Type B pancreatic cell (in vitro differentiated cells): ENCODE results near the gene ITSN1. TPM values are rescaled to one million over a fixed set of nuclear protein-coding genes. Genes with fewer than 3 reads are reported as not detected.

Experiments
- DNase-seq: peaks from one replicate; pipeline ENCODE4 v3.0.0; 2021; ENCODE audit warnings: mixed read lengths; ENCODE audit not compliant: unreplicated experiment; ENCODE audit errors: extremely low spot score
- H3K27ac Mint-ChIP-seq: 2 replicates; pipeline ENCODE4 v1.8.0; 2021; ENCODE audit warnings: mild to moderate bottlenecking, mixed read lengths
- H3K27me3 Mint-ChIP-seq: 2 replicates; pipeline ENCODE4 v1.8.0; 2021; ENCODE audit warnings: mixed read lengths
- H3K36me3 Mint-ChIP-seq: 2 replicates; pipeline ENCODE4 v1.8.0; 2021; ENCODE audit warnings: mixed read lengths
- H3K4me1 Mint-ChIP-seq: one replicate; pipeline ENCODE4 v1.8.0; 2021; ENCODE audit warnings: mixed read lengths; ENCODE audit not compliant: unreplicated experiment
- H3K4me3 Mint-ChIP-seq: 2 replicates; pipeline ENCODE4 v1.8.0; 2021; ENCODE audit warnings: mild to moderate bottlenecking, mixed read lengths
- H3K9me3 Mint-ChIP-seq: 2 replicates; pipeline ENCODE4 v1.8.0; 2021; ENCODE audit warnings: mixed read lengths
- total RNA-seq: library from RNA; stranded (reverse); gene quantifications from 2 replicates; pipeline ENCODE4 v1.2.1, GENCODE V29; 2021; ENCODE audit warnings: low replicate concordance
- TF ChIP-seq, protein P1 (sequence below): fragments of 200-600 bp; sonication (generic); conservative IDR thresholded peaks from 2 replicates; pipeline ENCODE4 v1.5.0; 2021; ENCODE audit warnings: antibody characterized with exemption, mild to moderate bottlenecking

Gene ITSN1
- total RNA-seq, 1 donor from 2014 or later = 89.1 TPM

DNA sequence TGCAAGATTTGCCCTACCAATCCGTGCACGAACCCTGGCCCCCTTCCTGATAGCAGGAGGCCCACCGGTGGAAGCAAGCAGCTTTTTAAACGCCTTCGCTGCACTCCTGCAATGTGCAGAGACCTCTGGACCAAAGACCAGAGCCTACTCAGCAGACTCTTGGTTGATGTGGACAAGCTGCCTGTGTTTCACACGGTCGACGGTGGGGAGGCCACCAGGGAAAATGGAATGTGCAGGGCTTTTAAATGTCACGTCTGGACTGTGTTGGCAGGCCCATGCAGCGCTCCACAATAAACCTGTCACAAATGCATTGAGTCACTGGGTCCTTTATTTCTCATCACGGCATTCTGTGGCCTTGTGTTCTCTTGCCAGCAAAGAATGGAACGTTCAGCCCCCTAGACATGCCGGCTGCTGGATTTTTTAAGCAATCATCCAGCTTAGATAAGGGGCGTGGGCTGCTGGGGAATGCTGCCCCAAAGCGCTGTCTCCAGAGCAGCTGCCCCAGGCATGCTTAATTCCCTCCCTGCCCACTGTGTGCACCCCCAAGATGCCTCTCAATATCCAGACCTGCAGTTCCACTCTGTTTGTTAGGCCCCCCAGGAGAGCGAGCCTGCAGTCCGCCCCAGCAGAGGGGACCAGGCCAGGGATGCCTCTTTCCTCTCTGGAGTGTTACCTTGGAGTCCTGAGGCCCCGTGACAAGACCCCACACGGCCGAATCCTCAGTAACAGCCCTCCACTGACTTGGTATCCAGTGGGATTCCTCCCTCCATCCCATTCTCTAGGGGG lies 202.0 kb downstream of the ITSN1 start:
- TF ChIP-seq, protein P1, sequence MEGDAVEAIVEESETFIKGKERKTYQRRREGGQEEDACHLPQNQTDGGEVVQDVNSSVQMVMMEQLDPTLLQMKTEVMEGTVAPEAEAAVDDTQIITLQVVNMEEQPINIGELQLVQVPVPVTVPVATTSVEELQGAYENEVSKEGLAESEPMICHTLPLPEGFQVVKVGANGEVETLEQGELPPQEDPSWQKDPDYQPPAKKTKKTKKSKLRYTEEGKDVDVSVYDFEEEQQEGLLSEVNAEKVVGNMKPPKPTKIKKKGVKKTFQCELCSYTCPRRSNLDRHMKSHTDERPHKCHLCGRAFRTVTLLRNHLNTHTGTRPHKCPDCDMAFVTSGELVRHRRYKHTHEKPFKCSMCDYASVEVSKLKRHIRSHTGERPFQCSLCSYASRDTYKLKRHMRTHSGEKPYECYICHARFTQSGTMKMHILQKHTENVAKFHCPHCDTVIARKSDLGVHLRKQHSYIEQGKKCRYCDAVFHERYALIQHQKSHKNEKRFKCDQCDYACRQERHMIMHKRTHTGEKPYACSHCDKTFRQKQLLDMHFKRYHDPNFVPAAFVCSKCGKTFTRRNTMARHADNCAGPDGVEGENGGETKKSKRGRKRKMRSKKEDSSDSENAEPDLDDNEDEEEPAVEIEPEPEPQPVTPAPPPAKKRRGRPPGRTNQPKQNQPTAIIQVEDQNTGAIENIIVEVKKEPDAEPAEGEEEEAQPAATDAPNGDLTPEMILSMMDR = no peak
- Mint-ChIP-seq H3K27me3 (no peaks in the 10 kb centered on the region), H3K27ac (peak overlapping the region; percentile 60), H3K4me3 (no peak overlapping the region), H3K36me3 (peaks cover 10% of the 10 kb centered on the region), H3K4me1 (peaks cover 28% of the 10 kb centered on the region), H3K9me3 (no peaks in the 10 kb centered on the region)
- DNase-seq = no peak

DNA sequence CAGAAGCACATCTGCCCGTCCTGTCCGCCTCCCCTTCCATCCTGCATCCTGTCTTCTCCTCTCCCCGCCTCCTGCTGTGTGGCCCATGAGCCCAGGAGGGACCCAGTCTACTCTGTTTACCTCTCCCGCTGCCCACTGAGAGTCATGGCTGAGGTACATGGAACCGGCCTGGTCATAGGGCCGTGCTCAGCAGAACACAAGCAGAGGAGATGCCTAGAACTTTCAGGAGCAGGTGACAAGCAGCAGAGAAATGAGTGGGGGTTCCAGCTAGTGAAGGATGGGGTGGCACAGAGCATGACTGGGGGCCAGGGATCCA lies 202.5 kb downstream of the ITSN1 start:
- H3K4me3 Mint-ChIP-seq = no peak overlapping the region
- no peaks in the 10 kb centered on the region for H3K9me3 Mint-ChIP-seq
- TF ChIP-seq, protein P1 = no peak
- H3K36me3 Mint-ChIP-seq = peaks cover 7% of the 10 kb centered on the region
- H3K27me3 Mint-ChIP-seq = no peaks in the 10 kb centered on the region
- DNase-seq = no peak
- peak overlapping the region; percentile 60 for H3K27ac Mint-ChIP-seq
- peaks cover 28% of the 10 kb centered on the region for H3K4me1 Mint-ChIP-seq

DNA sequence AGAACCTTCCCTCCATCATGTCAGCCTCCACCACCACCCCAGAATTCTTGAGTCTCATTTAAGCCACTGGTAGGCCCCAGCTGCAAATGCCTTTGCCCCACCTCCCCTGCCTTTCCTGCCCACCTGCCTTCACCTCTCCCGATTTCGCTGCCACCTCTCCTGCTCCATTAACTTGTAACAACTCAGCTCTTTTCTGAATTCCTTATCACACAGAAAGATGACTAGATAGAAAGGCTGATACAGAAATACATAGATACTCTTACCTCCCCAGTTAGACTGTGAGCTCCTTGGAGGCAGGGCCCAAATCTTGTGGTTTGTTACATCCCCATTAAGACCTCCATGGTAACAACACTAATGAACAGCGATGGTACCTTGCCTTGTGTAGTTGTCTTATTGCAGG lies 203.8 kb downstream of the ITSN1 start:
- TF ChIP-seq, protein P1 = no peak
- no peaks in the 10 kb centered on the region for H3K27me3 Mint-ChIP-seq

DNA sequence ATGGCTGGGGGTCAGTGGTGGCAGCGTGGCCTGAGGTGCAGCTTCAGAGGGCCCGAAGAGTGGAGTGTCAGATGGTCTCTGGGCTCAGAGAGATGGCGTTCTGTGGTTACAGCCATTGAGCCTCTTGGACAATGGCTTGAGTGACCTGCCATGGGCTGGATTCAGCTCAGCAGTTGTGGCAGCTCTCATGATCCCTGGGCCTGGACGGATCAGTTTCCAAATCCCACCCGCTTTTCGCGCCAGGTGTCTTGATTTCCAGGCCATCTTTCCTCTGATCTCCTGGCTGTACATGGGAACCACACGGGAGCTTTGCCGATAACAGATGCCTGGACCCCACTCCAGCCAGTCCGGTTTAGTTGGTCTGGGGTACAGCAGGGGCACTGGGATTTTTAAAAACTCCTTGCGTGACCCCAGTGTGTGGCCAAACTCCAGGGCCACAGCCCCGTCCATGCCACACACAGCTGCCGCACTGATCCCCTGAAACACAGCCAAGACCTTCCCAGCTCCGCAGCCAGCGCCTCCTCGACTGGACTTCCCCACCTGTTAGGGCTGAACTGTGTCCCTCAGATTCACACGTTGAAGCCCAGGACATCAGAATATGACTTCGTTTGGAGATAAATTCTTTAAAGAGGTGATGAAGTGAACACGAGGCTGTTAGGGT lies 205.4 kb downstream of the ITSN1 start:
- no peak for DNase-seq
- Mint-ChIP-seq H3K4me3 (no peak overlapping the region), H3K4me1 (peaks cover 27% of the 10 kb centered on the region), H3K27ac (no peak overlapping the region), H3K27me3 (no peaks in the 10 kb centered on the region), H3K9me3 (no peaks in the 10 kb centered on the region), H3K36me3 (no peaks in the 10 kb centered on the region)
- TF ChIP-seq, protein P1 = no peak

More for the DNA sequence above, 203.8 kb downstream of the ITSN1 start:
- Mint-ChIP-seq H3K27ac (no peak overlapping the region), H3K9me3 (no peaks in the 10 kb centered on the region), H3K4me3 (no peak overlapping the region), H3K36me3 (peaks cover under 1% of the 10 kb centered on the region), H3K4me1 (peaks cover 28% of the 10 kb centered on the region)
- no peak for DNase-seq

DNA sequence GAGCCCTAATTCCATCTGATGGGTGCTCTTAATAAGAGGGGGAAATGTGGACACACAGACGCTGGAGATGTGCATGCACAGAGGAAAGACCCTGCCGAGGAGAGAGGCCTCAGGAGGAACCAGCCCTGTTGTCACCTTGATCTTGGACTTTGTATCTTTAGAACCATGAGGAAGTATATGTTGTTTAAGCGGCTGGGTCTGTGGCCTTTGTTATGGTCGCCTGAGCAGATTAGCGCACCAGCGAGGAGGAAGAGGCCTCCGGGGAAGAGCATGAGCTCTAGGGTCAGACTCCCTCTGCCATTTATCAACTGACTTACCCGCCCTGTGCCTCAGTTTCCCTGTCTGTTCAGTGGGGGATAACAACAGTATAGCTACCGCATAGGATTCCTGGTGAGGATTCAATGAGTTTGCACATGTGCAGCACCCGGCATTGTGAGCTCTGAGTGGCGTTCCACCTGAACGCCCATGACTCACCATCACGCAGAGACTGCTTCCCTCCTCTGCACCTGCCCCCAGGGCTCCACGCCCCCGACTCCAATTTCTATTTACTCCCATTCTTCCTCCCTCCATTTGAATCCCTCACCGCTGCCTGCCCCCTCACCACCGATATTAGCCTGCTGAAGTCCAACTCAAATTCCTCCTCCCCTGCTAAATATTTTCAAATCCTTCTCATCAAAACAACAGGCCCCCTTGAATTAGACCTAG lies 206.1 kb downstream of the ITSN1 start:
- no peak for DNase-seq
- H3K9me3 Mint-ChIP-seq = no peaks in the 10 kb centered on the region
- no peak overlapping the region for H3K27ac Mint-ChIP-seq
- no peaks in the 10 kb centered on the region for H3K27me3 Mint-ChIP-seq
- H3K4me3 Mint-ChIP-seq = no peak overlapping the region
- peaks cover 22% of the 10 kb centered on the region for H3K4me1 Mint-ChIP-seq
- TF ChIP-seq, protein P1 = no peak
- H3K36me3 Mint-ChIP-seq = no peaks in the 10 kb centered on the region
